GM19193 (cell line): ENCODE data around the gene KSR2.

ENCODE experiments used
- POLR2A ChIP-seq: IDR thresholded peaks from 4 replicates; pipeline ENCODE4 v1.6.1; 2011; ENCODE audit not compliant: insufficient read depth, insufficient read length; ENCODE audit errors: extremely low read depth

Gene KSR2

GRCh38 chr12:117468016-117468415 lies 500.8 kb downstream of the KSR2 start:
- no peak for TF ChIP-seq POLR2A

- no peak for TF ChIP-seq POLR2A
Observed at GRCh38 chr12:117467588-117467987, 501.2 kb downstream of the KSR2 start.

GRCh38 chr12:117466677-117467362 lies 502.0 kb downstream of the KSR2 start:
- TF ChIP-seq POLR2A, result no peak

GRCh38 chr12:117461732-117462131 lies 507.1 kb downstream of the KSR2 start:
- no peak for TF ChIP-seq POLR2A

DNA sequence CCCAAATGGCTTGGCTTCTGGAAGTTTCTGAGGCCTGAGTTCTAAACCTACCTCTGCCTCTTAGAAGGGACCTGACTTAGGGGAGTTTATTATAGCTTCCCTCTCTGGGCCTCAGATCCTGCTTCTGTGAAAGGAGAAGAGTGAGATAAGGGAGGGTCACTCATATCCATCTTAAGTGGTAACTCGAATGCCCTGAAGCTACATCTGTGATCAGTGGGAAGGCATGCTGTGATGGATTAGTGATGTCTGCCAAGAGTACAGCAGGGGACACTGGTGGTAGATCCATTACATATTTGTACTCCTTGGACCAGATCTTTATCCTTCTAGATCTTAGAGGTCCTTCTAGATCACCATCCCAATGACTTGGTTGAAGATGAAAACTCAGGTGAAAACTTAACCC lies 509.6 kb downstream of the KSR2 start:
- TF ChIP-seq POLR2A, result no peak

- no peak for TF ChIP-seq POLR2A
Observed at GRCh38 chr12:117457189-117457588, 511.6 kb downstream of the KSR2 start.

- no peak for TF ChIP-seq POLR2A
Observed at GRCh38 chr12:117456076-117456475, 512.7 kb downstream of the KSR2 start.

DNA sequence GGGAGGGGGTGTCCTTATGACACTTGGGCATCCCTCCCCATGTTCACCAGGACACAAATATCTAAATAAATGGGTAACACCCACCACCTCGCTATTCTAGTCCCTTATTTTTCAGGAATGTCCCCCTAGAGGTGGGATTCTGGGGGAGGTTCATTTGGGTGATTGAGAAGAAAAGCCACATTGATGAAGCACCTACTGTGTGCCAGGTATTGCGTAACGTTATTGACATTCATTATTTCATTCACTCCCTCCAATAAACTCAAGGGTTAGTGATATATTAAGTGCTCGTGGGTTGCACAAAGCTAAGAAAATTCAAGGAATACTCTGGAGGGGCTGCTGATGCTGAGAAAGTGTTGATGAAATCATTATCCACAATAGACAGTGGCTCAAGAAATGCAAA lies 514.8 kb downstream of the KSR2 start:
- TF ChIP-seq POLR2A, result no peak

DNA sequence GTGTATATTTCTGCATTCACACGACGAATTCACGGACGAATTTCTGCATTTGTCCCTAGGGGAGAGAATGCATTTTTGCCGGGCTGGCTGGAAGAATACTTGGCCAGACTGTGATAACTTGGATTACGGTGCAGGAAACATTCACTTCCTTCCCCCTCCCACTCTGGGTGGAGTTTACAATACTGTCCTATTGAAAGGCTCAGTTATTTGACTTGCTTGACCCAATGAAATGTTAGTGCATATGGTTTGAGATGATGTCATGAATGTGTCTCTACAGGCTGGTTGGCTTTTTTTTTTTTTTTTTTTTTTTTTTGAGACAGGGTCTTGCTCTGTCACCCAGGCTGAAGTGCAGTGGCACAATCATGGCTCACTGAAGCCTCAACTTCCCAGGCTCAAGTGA lies 516.7 kb downstream of the KSR2 start:
- TF ChIP-seq POLR2A, result no peak

DNA sequence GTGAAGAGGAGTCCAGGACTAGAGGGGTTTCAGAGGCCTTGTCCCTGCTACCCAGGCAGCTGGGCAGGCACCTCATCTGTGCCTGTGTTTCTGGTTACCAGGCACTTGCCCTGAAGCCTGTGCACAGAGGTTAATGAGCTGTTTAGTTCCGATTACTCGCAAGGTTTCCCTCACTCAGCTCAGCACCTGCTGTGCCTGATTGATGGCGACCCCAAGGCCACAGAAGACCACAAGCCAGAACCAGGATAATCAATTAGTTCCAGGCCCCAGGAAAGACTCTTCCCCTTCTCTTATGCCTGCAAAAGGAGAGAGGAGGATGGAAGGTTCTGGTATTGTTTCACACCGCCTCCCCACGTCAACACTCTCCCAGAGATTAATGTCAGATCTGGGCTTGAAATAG lies 518.6 kb downstream of the KSR2 start:
- no peak for TF ChIP-seq POLR2A

- no peak for TF ChIP-seq POLR2A
Observed at GRCh38 chr12:117447665-117448366, 521.0 kb downstream of the KSR2 start.

- no peak for TF ChIP-seq POLR2A
Observed at GRCh38 chr12:117444781-117445180, 524.0 kb downstream of the KSR2 start.

DNA sequence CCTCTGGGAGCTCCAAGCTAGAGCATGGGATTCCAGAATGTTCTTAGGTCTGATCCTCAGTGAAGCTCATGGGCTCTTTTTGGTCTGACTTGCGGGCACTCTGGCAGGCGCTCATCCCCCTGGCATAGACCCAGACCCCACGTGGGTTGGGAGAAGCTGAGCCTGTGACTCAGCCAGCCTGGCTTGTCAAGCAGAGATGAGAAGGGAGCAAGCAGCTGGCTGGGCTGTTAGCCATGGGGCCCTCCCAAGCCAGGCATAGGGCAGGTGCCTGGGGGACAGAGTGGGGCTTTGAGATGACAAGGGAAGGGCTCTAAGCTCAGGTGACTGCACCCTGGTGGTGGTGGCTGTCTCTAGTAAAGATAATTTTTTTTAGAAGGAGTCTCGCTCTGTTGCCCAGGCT lies 527.0 kb downstream of the KSR2 start:
- TF ChIP-seq POLR2A, result no peak

DNA sequence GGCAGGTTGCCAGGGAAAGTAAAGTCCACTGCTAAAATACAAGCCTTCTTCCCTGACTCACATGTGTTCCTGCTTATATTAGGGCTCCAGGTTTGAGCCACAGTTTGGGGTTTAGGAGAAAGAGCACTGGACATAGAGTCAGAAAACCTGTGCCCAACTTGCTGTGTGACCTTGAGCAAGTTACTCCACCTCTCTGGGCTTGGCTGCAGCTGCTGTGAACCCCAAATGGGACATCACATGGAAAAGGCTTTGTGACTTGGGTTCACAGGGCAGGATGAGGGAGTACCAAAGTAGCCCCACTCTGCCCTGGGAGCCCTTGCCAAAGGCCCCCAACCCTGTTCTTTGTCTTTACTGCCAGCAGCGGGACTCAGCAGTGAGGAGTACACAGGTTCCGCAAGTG lies 528.4 kb downstream of the KSR2 start:
- no peak for TF ChIP-seq POLR2A

- TF ChIP-seq POLR2A, result no peak
Observed at GRCh38 chr12:117439531-117440001, 529.2 kb downstream of the KSR2 start.

- no peak for TF ChIP-seq POLR2A
Observed at GRCh38 chr12:117438809-117439208, 530.0 kb downstream of the KSR2 start.
